Esophagus squamous epithelium (tissue), 4 donors: ENCODE measurements around the gene SARM1.

Experiments used
- POLR2A ChIP-seq, 4 donors: fragments of 450-650 bp; IDR thresholded peaks; one replicate each; pipeline ENCODE4 v1.6.1; 2017; ENCODE audit warnings: antibody characterized with exemption in 4 of 4, mild to moderate bottlenecking in 4 of 4, moderate library complexity in 3 of 4
- TF ChIP-seq, protein P1 (sequence below), 6 experiments: fragments of 450-650 bp in 4 of 6; fragments of 200-600 bp in 2 of 6; sonication (generic) in 2 of 6; IDR thresholded peaks; one replicate each; pipeline ENCODE4 v1.5.1; 2016 to 2019; ENCODE audit warnings: antibody characterized with exemption in 6 of 6, mild to moderate bottlenecking in 4 of 6, moderate library complexity in 4 of 6

DNA sequence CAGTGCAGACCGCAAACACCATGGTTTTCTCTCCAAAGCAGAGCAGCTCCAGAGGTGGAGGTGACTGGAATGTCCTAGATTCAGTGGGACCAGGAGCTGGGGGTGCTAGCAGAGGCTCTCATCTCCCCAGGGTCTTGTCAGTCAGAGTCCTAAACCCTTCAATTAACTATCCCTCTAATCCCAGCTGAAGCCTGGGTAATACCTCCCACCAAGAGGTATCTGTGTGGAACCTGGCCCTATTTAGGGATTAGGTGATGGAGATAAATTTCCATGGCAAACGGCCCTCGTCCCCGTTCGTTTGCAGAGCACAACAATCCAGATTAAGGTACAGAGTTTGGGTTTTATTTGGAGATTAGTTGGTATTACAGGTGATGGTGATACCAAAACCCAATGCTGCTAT, 8.3 kb upstream of the SARM1 start:
- TF ChIP-seq, protein P1, sequence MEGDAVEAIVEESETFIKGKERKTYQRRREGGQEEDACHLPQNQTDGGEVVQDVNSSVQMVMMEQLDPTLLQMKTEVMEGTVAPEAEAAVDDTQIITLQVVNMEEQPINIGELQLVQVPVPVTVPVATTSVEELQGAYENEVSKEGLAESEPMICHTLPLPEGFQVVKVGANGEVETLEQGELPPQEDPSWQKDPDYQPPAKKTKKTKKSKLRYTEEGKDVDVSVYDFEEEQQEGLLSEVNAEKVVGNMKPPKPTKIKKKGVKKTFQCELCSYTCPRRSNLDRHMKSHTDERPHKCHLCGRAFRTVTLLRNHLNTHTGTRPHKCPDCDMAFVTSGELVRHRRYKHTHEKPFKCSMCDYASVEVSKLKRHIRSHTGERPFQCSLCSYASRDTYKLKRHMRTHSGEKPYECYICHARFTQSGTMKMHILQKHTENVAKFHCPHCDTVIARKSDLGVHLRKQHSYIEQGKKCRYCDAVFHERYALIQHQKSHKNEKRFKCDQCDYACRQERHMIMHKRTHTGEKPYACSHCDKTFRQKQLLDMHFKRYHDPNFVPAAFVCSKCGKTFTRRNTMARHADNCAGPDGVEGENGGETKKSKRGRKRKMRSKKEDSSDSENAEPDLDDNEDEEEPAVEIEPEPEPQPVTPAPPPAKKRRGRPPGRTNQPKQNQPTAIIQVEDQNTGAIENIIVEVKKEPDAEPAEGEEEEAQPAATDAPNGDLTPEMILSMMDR (IDR thresholded peaks at IDR 0.05): no peak
- TF ChIP-seq POLR2A (IDR thresholded peaks at IDR 0.05): no peak
